ENCODE measurements around the gene BGLAP.

BGLAP gene

GRCh38 chr1:156260896-156261295 lies 18.9 kb downstream of the BGLAP start:
- no peak for DNase-seq

GRCh38 chr1:156262461-156263287 lies 20.7 kb downstream of the BGLAP start:
- DNase-seq: no peak

- no peak for DNase-seq
These were observed 21.3 kb downstream of the BGLAP start for GRCh38 chr1:156263288-156263655.

GRCh38 chr1:156266051-156266450 lies 24.1 kb downstream of the BGLAP start:
- DNase-seq: no peak

GRCh38 chr1:156268336-156268735 lies 26.4 kb downstream of the BGLAP start:
- no peak for DNase-seq

GRCh38 chr1:156270314-156270713 lies 28.3 kb downstream of the BGLAP start:
- DNase-seq: no peak

- DNase-seq: no peak
These were observed 34.5 kb downstream of the BGLAP start for GRCh38 chr1:156276532-156276931.

- no peak for DNase-seq
These were observed 35.0 kb downstream of the BGLAP start for GRCh38 chr1:156276966-156277381.

- no peak for DNase-seq
These were observed 37.9 kb downstream of the BGLAP start for GRCh38 chr1:156279837-156280236.

- no peak for DNase-seq
These were observed 39.3 kb downstream of the BGLAP start for GRCh38 chr1:156281281-156281680.

- DNase-seq: no peak
These were observed 39.9 kb downstream of the BGLAP start for GRCh38 chr1:156281693-156282478.

- DNase-seq: peak; percentile 94
These were observed 40.7 kb downstream of the BGLAP start, which contains the start of gene SMG5 for GRCh38 chr1:156282479-156283222. Gene SMG5 (minus strand): TSS chr1:156282825. CDS start chr1:156282680, 145 bp downstream.

- no peak for DNase-seq
These were observed 41.5 kb downstream of the BGLAP start for GRCh38 chr1:156283521-156283920.

GRCh38 chr1:156284112-156284511 lies 42.1 kb downstream of the BGLAP start, which contains the start of gene TMEM79:
Gene TMEM79 (plus strand): TSS chr1:156284325. CDS start chr1:156285227, 902 bp downstream.
- DNase-seq: no peak

GRCh38 chr1:156284757-156285156 lies 42.8 kb downstream of the BGLAP start:
- DNase-seq: no peak

GRCh38 chr1:156285437-156285836 lies 43.5 kb downstream of the BGLAP start:
- DNase-seq: no peak

GRCh38 chr1:156286061-156286460 lies 44.1 kb downstream of the BGLAP start:
- DNase-seq: no peak

- DNase-seq: no peak
These were observed 47.9 kb downstream of the BGLAP start for GRCh38 chr1:156289857-156290256.

GRCh38 chr1:156291226-156292061 lies 49.5 kb downstream of the BGLAP start:
- DNase-seq: no peak
